ENCODE results near the gene VEGFA.

DNA sequence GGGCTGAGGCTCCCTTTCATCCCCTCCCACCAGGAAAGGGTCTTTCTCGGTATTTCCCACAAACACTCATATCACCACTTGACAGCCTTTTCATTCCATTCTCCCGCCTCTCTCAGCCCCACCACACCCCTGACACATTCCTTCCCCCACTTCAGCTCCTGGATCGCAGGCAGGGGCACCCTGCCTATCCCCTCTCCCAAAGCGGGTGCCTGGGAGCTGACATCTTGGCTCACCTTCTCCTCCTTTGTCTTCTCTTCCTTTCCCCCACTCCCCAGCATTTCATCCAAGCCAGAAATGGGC lies 10.2 kb upstream of the VEGFA start:
- TF ChIP-seq, protein P1, sequence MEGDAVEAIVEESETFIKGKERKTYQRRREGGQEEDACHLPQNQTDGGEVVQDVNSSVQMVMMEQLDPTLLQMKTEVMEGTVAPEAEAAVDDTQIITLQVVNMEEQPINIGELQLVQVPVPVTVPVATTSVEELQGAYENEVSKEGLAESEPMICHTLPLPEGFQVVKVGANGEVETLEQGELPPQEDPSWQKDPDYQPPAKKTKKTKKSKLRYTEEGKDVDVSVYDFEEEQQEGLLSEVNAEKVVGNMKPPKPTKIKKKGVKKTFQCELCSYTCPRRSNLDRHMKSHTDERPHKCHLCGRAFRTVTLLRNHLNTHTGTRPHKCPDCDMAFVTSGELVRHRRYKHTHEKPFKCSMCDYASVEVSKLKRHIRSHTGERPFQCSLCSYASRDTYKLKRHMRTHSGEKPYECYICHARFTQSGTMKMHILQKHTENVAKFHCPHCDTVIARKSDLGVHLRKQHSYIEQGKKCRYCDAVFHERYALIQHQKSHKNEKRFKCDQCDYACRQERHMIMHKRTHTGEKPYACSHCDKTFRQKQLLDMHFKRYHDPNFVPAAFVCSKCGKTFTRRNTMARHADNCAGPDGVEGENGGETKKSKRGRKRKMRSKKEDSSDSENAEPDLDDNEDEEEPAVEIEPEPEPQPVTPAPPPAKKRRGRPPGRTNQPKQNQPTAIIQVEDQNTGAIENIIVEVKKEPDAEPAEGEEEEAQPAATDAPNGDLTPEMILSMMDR (conservative IDR thresholded peaks at IDR 0.05): no peak
- no peak for TF ChIP-seq ZFX (IDR thresholded peaks at IDR 0.05)
